Activated T-helper 17 cell treated with anti-CD3 and anti-CD28 coated beads, Interleukin-2, amount 50 U/mL, for 72 hours (primary cell): ENCODE measurements around the gene MPV17. TPM values are rescaled to one million over a fixed set of nuclear protein-coding genes. Genes with fewer than 3 reads are reported as not detected.
A peak's percentile ranks its signal among the peaks of the same experiment; 100 is the strongest.
"Not testable (repeated sequence)": the region's sequence is repeated elsewhere in the genome, so short reads cannot be mapped to it uniquely, and the experiment has no call there.

Experiments
- ATAC-seq: fragments of 150-1000 bp; cut with Tn5 transposase; replicated peaks from 2 replicates; pipeline ENCODE4 v1.10.0; 2021; ENCODE audit warnings: mild to moderate bottlenecking, moderate library complexity
- H3K27ac Mint-ChIP-seq: one replicate; pipeline ENCODE4 v1.8.0; 2022; ENCODE audit warnings: mixed read lengths
- H3K27me3 Mint-ChIP-seq: one replicate; pipeline ENCODE4 v1.8.0; 2022; ENCODE audit warnings: mixed read lengths
- H3K36me3 Mint-ChIP-seq: one replicate; pipeline ENCODE4 v1.8.0; 2022; ENCODE audit warnings: low read depth, mild to moderate bottlenecking, mixed read lengths
- H3K4me1 Mint-ChIP-seq: one replicate; pipeline ENCODE4 v1.8.0; 2022; ENCODE audit warnings: mixed read lengths
- H3K4me3 Mint-ChIP-seq: one replicate; pipeline ENCODE4 v1.8.0; 2022; ENCODE audit warnings: mild to moderate bottlenecking, mixed read lengths
- H3K9me3 Mint-ChIP-seq: one replicate; pipeline ENCODE4 v1.8.0; 2022; ENCODE audit warnings: mixed read lengths
- total RNA-seq, 2 donors: library from RNA; stranded (reverse); gene quantifications; one replicate each; pipeline ENCODE4 v1.2.3, GENCODE V29; 2022

MPV17 gene
- total RNA-seq, 2 donors from 2014 or later, result 77.2 to 89.2 TPM

DNA sequence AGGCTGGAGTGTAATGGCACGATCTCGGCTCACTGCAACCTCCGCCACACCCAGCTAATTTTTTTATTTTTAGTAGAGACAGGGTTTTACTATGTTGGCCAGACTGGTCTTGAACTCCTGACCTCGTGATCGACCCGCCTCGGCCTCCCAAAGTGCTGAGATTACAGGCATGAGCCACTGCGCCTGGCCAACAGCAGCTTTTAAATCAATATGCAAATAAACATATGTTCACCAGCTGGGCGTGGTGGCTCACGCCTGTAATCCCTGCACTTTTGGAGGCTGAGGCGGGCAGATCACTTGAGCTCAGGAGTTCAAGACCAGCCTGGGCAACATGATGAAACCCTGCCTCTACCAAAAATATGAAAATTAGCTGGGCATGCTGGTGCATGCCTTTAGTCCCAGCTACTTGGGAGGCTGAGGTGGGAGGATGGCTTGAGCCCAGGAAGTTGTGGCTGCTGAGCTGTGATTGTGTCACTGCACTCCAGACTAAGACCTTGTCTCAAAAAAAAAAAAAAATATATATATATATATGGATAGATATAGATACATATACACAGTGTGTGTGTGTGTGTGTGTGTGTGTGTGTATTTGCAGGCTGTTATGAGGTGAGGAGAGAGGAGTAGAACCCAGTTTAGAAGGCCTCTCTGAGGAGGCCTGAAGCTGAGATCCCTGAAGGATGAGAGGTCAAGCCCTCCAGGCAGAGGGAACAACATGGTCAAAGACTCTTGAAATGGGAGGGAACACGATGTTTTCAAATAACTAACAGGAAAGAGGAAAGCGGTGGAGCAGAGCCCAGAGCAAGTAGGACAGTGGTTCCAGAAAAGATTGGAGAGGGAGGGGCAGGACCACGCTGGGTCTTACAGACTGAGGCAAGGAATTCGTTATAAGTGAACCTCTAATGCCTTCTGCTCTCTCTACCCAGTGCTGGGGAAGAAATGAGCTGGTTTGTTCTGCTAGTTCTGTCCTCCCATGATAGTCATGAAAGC lies 50.1 kb downstream of the MPV17 start:
- H3K36me3 Mint-ChIP-seq, H3K9me3 Mint-ChIP-seq, ATAC-seq, H3K27ac Mint-ChIP-seq, H3K4me1 Mint-ChIP-seq, H3K4me3 Mint-ChIP-seq: not testable (repeated sequence)
- H3K27me3 Mint-ChIP-seq, result peaks cover 19% of the 10 kb centered on the region

DNA sequence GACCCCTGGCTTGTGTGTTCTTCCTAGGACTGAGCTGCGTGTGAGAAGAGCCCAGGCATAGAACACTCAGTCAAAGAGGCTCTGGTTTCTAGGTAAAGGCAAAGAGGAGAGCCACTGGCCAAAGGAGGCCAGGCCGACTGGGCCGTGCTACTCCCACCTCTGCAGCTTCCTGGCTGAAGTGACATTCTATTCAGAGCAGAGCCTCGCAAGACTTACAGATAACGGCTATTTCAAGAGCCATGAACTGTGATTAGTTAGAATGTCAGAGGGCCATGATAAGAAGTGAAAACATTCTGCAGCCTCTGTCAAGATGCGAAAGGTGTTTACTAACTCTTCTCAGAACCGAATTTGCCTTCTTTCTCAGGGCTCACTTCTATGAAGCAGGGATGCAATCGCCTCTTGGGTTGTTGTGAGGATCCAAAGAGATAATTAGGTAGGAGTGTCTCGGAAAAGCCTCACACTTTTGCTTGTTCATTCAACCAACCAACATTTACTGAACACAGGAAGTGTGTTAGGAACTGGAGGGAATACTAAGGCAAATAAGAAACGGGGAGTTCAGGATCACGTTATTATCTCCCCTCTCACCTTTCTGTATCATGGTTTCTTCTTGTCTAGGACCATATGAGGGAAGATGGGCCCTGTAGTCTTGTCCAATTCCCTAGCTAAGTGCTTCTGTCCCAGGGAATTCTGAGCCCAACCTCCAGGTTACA lies 51.1 kb downstream of the MPV17 start:
- Mint-ChIP-seq H3K4me1 (no peaks in the 10 kb centered on the region), H3K36me3 (no peaks in the 10 kb centered on the region), H3K9me3 (no peaks in the 10 kb centered on the region), H3K27me3 (peaks cover 15% of the 10 kb centered on the region), H3K27ac (no peak overlapping the region), H3K4me3 (no peak overlapping the region)
- no peak for ATAC-seq

DNA sequence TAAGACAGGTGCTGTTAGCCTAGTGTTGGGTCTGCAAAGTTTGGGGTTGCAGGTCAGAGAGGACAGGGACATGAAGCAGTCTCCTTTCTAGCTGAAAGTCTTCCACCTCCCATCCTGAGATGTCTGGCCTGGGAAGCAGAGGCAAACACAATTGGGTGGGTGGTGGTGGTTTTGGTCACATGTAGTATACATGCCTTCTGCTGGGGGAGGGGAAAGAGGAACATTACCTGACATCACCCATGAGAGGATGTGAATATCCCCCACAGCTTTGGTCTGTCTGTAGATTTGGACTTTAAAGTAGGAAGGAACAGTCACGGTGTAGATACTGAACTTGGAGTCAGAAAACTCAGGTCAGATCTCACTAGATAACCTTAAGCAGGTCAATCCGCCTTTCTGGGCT lies 52.2 kb downstream of the MPV17 start:
- H3K4me3 Mint-ChIP-seq, result no peak overlapping the region
- H3K36me3 Mint-ChIP-seq, result no peaks in the 10 kb centered on the region
- no peak for ATAC-seq
- no peaks in the 10 kb centered on the region for H3K9me3 Mint-ChIP-seq
- peaks cover 16% of the 10 kb centered on the region for H3K27me3 Mint-ChIP-seq
- H3K4me1 Mint-ChIP-seq, result no peaks in the 10 kb centered on the region
- no peak overlapping the region for H3K27ac Mint-ChIP-seq

DNA sequence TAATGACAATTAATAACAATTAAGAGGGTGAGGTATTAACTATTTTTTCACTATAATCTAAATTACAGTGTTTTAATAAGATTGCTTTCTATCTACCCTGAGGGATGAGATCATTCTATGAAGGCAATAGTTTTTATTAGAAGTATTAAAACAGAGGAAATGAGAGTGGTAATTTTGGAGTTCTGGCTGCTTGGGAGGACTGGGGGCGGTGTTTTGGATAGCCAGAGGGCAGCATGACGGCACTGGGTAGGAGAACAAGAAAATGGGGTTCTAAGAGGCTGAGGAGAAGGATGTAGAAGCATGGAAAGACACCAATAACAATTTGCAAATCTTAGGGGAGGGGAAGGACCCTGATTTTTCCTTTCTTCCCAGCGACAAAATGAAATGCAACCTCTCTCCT lies 52.8 kb downstream of the MPV17 start:
- H3K36me3 Mint-ChIP-seq, result no peaks in the 10 kb centered on the region
- peaks cover 20% of the 10 kb centered on the region for H3K27me3 Mint-ChIP-seq
- no peaks in the 10 kb centered on the region for H3K9me3 Mint-ChIP-seq
- H3K4me1 Mint-ChIP-seq, result no peaks in the 10 kb centered on the region
- H3K4me3 Mint-ChIP-seq, result no peak overlapping the region
- ATAC-seq, result no peak
- H3K27ac Mint-ChIP-seq, result no peak overlapping the region

DNA sequence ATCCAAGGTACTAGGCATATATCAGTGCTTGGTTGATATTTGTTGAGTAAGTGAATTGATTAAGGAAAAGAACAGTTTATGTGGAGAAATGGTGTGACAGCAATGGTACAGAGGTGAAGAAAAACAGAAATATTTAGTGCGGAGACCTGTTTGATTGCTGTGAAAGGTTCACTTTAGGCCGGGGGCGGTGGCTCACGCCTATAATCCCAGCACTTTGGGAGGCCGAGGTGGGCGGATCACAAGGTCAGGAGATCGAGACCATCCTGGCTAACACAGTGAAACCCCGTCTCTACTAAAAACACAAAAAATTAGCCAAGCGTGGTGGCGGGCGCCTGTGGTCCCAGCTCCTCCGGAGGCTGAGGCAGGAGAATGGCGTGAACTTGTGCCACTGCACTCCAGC lies 54.6 kb downstream of the MPV17 start:
- peaks cover 27% of the 10 kb centered on the region for H3K27me3 Mint-ChIP-seq
- not testable (repeated sequence) for H3K27ac Mint-ChIP-seq, H3K9me3 Mint-ChIP-seq, ATAC-seq, H3K4me3 Mint-ChIP-seq, H3K4me1 Mint-ChIP-seq, H3K36me3 Mint-ChIP-seq

DNA sequence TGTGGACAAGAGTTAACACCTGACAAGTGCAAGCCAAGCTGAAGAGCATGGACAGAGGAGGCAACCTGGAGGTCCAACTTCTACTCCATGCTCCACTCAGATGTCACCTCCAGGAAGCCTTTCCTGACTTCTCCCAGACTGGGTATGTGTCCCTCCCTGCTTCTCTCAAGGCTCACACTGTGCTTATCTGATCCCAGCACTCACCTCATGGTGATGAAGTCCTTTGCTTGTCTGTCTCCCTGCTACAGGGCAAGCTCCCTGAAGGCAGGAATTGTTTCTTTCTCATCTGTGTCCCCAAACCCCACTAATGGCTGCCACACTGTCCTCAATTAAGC lies 57.4 kb downstream of the MPV17 start:
- Mint-ChIP-seq H3K4me1 (peaks cover 15% of the 10 kb centered on the region), H3K9me3 (no peaks in the 10 kb centered on the region), H3K27me3 (peaks cover 40% of the 10 kb centered on the region), H3K4me3 (no peak overlapping the region), H3K36me3 (peaks cover 7% of the 10 kb centered on the region), H3K27ac (no peak overlapping the region)
- ATAC-seq, result no peak

DNA sequence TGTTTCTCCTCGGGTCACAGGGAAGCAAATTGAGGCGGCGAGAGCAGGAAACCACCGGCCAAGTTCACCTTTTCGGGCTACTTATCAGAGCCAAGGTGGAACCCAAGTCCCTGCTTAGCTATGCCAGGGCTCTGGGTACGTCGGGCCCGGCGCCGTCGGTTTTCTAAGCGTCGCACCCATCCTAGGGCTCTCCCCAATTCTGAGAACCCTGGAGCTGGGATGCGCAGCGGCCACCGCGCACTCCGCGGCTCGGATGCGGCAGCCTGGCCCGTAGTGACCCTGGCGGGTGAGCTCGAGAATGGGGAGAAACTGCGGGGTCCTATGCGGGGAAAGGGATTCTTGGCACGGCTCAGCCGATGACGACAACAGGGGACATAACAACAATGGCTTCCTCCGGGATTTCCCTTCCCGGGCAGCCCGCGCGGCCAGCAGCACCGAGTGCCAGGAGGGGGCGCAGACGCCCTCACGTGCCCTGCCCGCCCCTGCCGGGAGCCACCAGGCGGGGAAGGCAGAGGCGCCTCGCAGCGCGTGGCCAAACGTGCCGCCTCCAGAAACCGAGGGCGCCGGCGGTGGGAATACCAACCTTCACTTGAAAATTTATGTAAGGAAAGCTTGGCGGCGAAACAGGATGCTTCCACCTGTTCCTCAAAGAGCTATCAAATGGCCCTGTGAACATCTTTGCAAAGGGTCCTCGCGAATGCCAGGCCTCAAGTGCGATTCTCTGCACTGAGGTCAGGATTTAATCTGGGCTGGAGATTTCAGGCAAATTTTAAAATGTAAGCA lies 58.0 kb downstream of the MPV17 start:
- H3K4me1 Mint-ChIP-seq, result peaks cover 15% of the 10 kb centered on the region
- peaks cover 42% of the 10 kb centered on the region for H3K27me3 Mint-ChIP-seq
- ATAC-seq, result peak; percentile 62
- H3K9me3 Mint-ChIP-seq, result no peaks in the 10 kb centered on the region
- no peak overlapping the region for H3K27ac Mint-ChIP-seq
- H3K36me3 Mint-ChIP-seq, result peaks cover 7% of the 10 kb centered on the region
- no peak overlapping the region for H3K4me3 Mint-ChIP-seq

DNA sequence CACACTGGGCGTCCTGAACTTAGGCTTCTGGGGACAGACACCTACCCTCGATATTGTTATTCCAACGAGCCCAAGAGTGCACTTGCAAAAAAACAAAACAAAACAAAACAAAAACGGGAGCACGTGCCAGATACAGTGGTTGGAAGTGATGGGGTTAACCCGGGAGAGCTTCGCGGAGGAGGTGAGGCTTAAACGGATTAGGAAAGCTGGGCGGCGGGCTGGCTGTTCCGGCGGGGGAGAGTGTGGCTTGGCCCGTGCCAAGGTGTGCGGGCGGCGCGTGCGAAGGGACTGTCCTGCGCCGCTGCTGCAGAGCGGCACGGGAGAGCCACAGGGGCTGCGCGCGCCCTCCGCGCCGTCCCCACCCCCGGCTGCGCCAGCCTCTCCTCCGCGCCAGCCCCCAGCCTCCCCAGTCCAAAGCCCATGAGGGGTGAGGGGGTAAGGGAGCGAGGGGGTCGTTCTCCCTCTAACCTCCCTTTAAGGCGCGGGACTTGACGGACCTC lies 58.6 kb downstream of the MPV17 start:
- Mint-ChIP-seq H3K27me3 (peaks cover 41% of the 10 kb centered on the region), H3K27ac (no peak overlapping the region), H3K4me1 (peaks cover 15% of the 10 kb centered on the region), H3K36me3 (peaks cover 7% of the 10 kb centered on the region), H3K4me3 (no peak overlapping the region), H3K9me3 (no peaks in the 10 kb centered on the region)
- ATAC-seq, result peak; percentile 53

DNA sequence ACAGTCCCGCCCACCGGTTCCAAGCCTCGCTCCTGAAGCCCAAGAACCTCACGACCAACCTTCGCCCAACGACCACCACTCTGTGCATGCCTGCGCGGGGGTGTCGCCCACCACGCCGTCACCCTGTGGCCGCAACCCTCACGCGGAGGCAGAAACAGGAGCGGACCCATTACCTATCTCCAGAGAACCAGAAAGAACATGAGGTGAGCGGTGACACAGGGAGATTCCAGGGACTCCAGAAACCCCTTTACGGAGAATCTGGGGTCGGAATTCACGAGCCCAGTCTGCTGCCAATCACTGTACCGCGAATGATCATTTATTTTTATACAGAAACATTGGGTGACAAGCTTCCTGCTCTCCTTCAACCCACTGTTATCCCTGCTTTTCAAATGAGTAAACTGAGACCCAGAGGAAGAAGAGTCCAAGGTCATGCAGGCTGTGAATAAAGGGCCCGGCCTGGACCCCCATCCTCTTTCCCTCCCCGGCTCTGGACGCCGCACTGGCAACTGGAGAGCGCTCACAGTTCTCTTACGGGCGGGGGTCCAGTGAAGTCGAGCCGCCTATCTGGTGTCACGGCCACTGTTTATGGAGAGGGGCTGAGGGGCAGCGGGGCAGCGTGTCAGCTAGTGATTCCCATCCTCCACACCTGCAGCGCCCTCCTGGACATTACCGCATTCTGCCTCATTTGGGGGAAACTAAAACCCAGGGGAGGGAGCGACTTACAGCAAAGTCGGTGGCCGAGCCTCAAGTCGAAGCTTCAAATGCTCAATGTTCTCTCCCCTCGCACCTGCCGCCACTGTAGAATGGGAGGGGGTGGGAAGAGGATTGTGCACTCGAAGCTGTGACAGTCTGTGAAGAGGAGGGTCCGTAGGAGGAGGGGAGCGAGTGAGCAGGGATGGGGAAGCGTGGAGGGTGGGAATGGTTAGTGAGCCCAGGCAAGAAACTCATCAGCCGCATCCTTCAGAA lies 59.3 kb downstream of the MPV17 start:
- Mint-ChIP-seq H3K9me3 (no peaks in the 10 kb centered on the region), H3K36me3 (peaks cover 7% of the 10 kb centered on the region), H3K4me3 (no peak overlapping the region), H3K27ac (no peak overlapping the region), H3K27me3 (peaks cover 44% of the 10 kb centered on the region), H3K4me1 (peaks cover 15% of the 10 kb centered on the region)
- no peak for ATAC-seq

DNA sequence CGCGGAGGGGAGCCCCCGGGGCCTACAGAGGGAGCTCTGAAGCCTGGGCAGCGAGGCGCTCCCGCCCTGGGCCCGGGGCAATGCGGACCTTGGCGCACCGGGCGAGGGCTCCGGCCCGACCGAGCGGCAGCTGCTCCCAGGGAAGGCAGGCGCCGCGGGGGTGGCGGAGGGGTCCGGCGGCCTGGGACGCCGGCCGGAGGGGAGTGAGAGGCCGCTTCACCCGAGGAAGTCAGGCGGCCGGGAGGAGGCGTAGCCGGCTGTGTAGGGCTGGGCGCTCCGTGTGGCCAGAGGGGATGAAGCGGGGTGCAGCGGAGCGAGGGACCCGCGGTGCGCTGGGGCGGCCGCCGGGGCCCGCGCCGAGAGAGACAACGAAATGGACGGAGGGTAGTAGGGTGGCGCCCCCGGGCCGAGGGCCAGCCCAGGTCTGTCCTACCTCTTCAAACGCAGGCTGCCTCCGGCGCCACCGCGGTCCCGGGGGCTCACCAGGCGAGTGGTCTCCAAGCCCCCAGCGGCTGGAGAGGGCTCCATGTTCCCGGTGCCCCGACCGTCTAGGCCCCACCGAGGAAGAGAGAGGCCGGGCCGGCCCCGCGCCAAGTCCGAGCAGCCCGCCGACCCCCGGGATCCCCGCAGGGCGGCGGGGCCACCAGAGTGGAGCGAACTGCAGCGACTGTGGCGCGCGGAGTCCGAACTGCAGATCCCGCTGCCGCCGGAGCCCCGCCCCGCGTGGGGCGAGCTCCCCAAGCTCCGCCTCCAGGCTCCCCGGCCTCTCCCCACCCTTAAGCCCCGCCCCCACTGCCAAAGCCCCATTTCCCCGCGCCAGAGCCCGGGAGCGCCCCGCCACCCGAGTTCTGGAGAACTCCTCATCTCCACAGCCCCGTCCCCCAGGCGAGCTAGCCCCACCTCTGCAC lies 60.3 kb downstream of the MPV17 start, which contains the start of gene SLC30A3:
TSS of gene SLC30A3 (minus strand) at position 669 of the 908 bp plus-strand sequence. CDS start at position 528, 141 bp downstream.
- Mint-ChIP-seq H3K4me3 (peak within 1 kb of the TSS; percentile 64), H3K9me3 (no peaks in the 10 kb centered on the region), H3K27me3 (peaks cover 50% of the 10 kb centered on the region), H3K4me1 (peaks cover 15% of the 10 kb centered on the region), H3K27ac (no peak within 1 kb of the TSS), H3K36me3 (peaks cover 7% of the 10 kb centered on the region)
- peak; percentile 77 for ATAC-seq

DNA sequence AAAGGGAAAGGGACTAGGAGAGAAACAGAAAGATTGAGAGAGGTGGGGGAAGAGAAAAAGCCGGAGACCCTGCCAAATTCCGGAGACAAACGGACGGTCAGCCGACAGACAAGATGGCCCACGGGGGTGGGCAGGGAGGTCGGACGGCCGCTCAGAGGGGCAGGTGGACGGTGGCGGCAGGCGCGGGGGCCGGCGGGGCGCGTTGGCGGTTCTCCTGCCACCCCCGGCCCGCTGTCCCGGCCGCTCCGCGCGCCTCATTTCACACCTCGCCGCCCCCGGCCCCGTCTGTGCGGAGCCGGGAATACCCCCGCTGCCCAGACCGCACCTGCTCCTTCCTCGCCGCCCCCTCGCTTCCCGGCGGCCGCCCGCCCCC lies 61.0 kb downstream of the MPV17 start:
- H3K9me3 Mint-ChIP-seq, result no peaks in the 10 kb centered on the region
- H3K36me3 Mint-ChIP-seq, result peaks cover 7% of the 10 kb centered on the region
- peaks cover 15% of the 10 kb centered on the region for H3K4me1 Mint-ChIP-seq
- H3K27me3 Mint-ChIP-seq, result peaks cover 56% of the 10 kb centered on the region
- peak overlapping the region; percentile 64 for H3K4me3 Mint-ChIP-seq
- H3K27ac Mint-ChIP-seq, result no peak overlapping the region
- ATAC-seq, result no peak

DNA sequence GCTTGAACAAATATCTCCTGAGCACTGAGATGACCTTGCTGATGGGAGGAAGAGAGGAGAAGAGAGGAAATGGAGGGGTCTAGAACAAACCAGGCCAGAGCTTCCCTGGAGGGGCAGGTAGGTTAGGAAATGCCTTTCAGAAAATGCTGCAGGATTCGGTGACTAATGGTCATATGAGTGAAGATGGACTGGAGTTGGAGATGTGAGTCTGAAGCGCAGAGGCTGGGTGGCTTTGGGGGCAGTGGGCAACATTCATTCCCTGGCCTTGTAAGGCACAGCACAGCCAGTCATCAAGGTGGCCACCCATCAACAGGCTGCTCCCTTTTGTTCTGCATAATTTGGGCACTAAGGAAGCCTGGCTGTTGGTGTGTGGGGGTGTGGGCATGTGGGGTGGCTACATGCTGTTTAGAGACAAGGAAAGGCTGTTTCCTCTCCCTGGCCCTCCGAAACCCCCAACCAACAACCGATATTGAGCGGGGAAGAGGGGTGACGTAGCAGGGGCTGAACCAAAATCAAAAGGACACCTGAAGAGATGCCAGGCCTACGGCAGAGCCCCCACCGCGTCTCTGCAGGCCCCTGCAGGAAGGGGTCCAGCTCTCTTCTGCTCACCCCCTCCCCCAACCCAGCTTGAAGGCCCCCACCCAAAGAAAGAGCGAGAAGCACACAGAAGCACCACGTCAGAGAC lies 61.5 kb downstream of the MPV17 start:
- H3K9me3 Mint-ChIP-seq, result no peaks in the 10 kb centered on the region
- H3K4me3 Mint-ChIP-seq, result peak overlapping the region; percentile 64
- H3K4me1 Mint-ChIP-seq, result peaks cover 15% of the 10 kb centered on the region
- no peak for ATAC-seq
- no peak overlapping the region for H3K27ac Mint-ChIP-seq
- H3K27me3 Mint-ChIP-seq, result peaks cover 61% of the 10 kb centered on the region
- peaks cover 7% of the 10 kb centered on the region for H3K36me3 Mint-ChIP-seq
